Stomach smooth muscle (tissue), 2 donors: ENCODE data around the gene DOK7.

Source experiments
- H3K27ac ChIP-seq: one replicate; pipeline ENCODE4 v1.7.0; 2013; ENCODE audit warnings: mild to moderate bottlenecking, low read length, inconsistent platforms
- H3K27me3 ChIP-seq, 2 donors: one replicate each; pipeline ENCODE4 v1.7.0; 2013; ENCODE audit warnings: low read length in 2 of 2; ENCODE audit not compliant: insufficient read depth in 2 of 2, control insufficient read depth in 1 of 2
- H3K36me3 ChIP-seq, 2 donors: one replicate each; pipeline ENCODE4 v1.7.0; 2013; ENCODE audit warnings: low read length in 2 of 2; ENCODE audit not compliant: control insufficient read depth in 2 of 2, insufficient read depth in 2 of 2
- H3K4me1 ChIP-seq: one replicate; pipeline ENCODE4 v1.7.0; 2013; ENCODE audit warnings: low read length; ENCODE audit not compliant: control insufficient read depth, insufficient read depth
- H3K4me3 ChIP-seq, 2 donors: one replicate each; pipeline ENCODE4 v1.7.0; 2013; ENCODE audit warnings: low read length in 2 of 2
- H3K9ac ChIP-seq, 2 donors: one replicate each; pipeline ENCODE4 v1.7.0; 2013; ENCODE audit warnings: low read length in 2 of 2, mild to moderate bottlenecking in 1 of 2
- H3K9me3 ChIP-seq, 2 donors: one replicate each; pipeline ENCODE4 v1.7.0; 2013; ENCODE audit warnings: low read length in 2 of 2; ENCODE audit not compliant: control insufficient read depth in 2 of 2
- donor health status: healthy.
- donor health status: Pancreatic carcinoma.

DOK7 gene, protein sequence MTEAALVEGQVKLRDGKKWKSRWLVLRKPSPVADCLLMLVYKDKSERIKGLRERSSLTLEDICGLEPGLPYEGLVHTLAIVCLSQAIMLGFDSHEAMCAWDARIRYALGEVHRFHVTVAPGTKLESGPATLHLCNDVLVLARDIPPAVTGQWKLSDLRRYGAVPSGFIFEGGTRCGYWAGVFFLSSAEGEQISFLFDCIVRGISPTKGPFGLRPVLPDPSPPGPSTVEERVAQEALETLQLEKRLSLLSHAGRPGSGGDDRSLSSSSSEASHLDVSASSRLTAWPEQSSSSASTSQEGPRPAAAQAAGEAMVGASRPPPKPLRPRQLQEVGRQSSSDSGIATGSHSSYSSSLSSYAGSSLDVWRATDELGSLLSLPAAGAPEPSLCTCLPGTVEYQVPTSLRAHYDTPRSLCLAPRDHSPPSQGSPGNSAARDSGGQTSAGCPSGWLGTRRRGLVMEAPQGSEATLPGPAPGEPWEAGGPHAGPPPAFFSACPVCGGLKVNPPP

DNA sequence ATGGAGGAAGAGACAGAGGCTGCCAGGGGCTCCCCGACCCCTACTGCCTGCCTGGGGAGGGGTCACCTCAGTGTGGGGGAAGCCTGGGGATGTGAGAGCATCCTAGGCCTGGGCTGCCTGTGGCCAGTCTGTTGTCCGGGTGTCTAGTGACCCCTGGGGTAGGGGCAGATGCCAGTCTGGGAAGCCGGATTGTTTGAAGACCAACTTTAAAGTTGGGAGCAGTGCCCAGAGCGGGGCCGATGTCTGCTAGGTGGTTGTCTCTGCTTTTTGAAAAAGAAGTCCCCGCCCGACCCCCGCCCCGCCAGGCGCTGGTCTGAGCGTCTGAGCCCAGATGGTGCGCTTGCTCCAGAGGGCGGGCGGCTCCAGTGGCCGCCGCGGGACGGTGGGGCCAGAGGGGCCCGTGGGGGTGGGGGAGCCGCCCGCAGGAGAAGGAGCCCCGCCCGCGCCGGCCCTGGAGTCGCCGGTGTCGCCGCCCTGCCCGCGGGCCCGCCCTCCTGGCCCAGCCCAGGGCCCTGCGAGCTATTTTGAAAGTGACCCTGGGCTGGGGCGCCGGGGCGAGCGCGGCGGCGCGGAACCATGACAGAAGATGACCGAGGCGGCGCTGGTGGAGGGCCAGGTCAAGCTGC lies at the start of gene DOK7:
TSS of gene DOK7 (plus strand) at position 517 of the 626 bp plus-strand sequence. CDS start at position 587, 70 bp downstream.
- Histone ChIP-seq H3K9ac (no peak within 1 kb of the TSS), H3K27ac (no peak within 1 kb of the TSS), H3K27me3 (peaks cover 11 to 12% of the 10 kb centered on the region in 2 donors), H3K4me1 (peaks cover 26% of the 10 kb centered on the region), H3K36me3 (no peaks in the 10 kb centered on the region), H3K4me3 (peak within 1 kb of the TSS in 1 of 2 donors; percentile 54), H3K9me3 (no peaks in the 10 kb centered on the region)

DNA sequence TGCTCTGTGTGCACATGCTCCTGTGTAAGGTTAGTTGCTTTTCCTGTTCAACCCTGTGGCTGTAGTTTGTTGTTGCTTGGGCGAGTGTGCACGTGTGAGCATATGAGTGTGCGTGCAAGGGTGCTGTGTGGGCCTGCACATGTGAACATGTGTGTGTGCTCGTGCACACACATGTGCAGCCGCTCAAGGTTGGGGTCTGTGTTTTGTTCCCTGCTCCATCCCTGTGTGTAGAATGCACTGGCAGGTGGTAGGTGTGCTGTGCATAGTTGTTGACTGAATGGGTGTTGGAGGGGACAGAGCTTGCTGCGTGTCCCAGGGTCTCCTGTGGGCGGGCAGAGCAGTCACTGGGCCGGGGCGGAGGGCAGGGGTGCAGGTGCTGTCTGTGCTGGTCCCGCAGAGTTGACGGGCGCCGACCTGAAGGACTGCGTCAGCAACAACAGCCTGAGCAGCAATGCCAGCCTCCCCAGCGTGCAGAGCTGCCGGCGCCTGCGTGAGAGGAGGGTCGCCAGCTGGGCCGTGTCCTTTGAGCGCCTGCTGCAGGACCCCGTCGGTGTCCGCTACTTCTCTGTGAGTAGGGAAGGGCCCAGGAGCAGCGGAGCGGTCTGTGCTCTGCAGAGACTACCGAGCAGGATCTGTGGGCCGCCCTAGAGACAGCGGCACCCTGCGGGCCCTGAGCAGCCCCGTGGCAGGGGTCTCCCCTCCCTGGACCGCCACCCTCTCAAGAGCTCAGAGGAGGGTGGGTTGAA lies 49.3 kb upstream of the DOK7 start:
- Histone ChIP-seq H3K27me3 (no peaks in the 10 kb centered on the region), H3K36me3 (peaks cover 18 to 24% of the 10 kb centered on the region in 2 donors), H3K27ac (no peak overlapping the region), H3K4me3 (no peak overlapping the region), H3K9me3 (no peaks in the 10 kb centered on the region), H3K4me1 (no peaks in the 10 kb centered on the region), H3K9ac (no peak overlapping the region)

DNA sequence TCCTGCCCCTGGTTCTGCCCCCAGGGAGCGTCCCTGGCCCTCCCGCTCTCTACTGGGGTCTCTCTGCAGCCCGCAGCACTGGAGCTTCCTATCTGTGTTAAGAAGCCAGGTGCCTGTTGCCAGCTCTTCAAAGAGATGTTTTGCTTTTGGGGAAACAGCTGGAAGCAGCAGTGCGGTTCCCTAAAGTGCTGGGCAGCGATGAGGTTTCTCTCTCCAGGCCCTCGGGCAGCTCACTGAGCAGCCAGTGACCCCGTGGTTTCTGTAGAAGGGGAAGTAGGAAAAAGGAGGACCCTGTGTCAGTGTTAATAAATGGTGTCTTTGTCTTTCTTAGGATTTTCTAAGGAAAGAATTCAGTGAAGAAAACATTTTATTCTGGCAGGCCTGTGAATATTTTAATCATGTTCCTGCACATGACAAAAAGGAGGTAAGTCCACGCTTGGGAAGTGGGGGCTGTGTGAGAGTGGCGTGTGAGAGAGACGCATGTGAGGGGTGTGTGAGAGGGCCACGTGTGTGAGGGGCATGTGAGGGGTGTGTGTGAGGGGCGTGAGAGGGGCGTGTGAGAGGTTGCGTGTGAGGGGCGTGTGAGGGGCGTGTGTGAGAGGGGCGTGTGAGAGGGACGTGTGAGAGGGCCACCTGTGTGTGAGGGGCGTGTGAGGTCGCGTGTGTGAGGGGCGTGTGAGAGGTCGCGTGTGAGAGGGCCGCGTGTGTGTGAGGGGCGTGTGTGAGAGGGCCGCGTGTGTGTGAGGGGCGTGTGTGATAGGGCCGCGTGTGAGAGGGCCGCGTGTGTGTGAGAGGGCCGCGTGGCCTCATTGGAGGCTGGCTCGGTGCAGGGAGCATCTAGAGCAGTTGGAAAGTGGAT lies 48.5 kb upstream of the DOK7 start:
- no peak overlapping the region for H3K27ac ChIP-seq
- H3K9ac ChIP-seq = no peak overlapping the region
- H3K9me3 ChIP-seq = no peaks in the 10 kb centered on the region
- H3K27me3 ChIP-seq = no peaks in the 10 kb centered on the region
- H3K4me3 ChIP-seq = no peak overlapping the region
- no peaks in the 10 kb centered on the region for H3K4me1 ChIP-seq
- peaks cover 18 to 24% of the 10 kb centered on the region in 2 donors for H3K36me3 ChIP-seq

DNA sequence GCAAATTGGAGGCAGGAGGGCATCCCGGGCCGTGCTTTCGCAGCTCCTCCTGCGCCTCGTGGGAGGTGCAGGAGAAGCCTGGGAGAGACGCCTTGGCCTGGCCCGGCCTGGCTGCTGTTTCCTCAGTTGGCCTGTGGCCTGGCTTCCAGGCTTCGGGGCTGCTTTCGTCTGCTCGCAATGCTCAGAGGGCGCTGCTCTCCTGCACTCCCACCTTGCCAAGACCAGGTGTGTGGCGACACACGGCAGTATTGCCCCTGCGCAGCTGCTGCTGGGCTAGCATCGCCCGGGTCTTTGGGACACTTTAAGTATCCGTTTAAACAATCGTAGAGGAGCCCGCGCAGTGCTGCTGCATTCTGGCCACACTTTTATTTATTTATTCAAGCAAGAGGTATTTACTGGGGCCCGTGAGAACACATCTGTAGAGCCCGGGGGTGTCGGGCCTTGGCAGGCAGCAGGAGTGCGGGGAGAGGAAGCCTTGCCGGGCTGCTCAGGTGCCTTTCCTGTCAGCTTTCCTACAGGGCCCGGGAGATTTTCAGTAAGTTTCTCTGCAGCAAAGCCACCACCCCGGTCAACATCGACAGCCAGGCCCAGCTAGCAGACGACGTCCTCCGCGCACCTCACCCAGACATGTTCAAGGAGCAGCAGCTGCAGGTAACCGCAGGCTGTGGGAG lies 47.5 kb upstream of the DOK7 start:
- no peaks in the 10 kb centered on the region for H3K9me3 ChIP-seq
- peaks cover 18 to 24% of the 10 kb centered on the region in 2 donors for H3K36me3 ChIP-seq
- no peak overlapping the region for H3K9ac ChIP-seq
- no peak overlapping the region for H3K4me3 ChIP-seq
- no peak overlapping the region for H3K27ac ChIP-seq
- H3K4me1 ChIP-seq = no peaks in the 10 kb centered on the region
- no peaks in the 10 kb centered on the region for H3K27me3 ChIP-seq

DNA sequence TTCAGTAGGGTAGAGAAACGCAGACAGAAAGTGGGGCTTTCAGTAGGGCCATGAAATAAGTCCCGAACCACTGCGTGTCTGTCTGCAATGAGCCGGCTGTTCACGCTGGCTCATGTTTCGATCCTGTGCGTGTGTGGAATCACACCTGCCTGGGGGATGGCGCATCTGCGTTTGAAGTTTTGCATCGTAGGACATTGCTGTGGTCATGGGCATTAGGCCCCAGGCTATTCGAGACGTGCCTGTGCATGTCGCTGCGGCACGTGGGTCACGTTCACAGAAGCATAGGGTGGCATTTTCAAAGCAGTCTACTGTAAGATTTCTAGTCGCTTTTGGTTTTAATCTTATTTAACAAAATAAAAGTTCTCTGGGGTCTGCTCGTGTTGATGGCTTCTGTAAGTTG lies 46.8 kb upstream of the DOK7 start:
- no peaks in the 10 kb centered on the region for H3K9me3 ChIP-seq
- no peak overlapping the region for H3K27ac ChIP-seq
- no peaks in the 10 kb centered on the region for H3K27me3 ChIP-seq
- no peak overlapping the region for H3K9ac ChIP-seq
- H3K4me3 ChIP-seq = no peak overlapping the region
- no peaks in the 10 kb centered on the region for H3K4me1 ChIP-seq
- peaks cover 18 to 24% of the 10 kb centered on the region in 2 donors for H3K36me3 ChIP-seq

DNA sequence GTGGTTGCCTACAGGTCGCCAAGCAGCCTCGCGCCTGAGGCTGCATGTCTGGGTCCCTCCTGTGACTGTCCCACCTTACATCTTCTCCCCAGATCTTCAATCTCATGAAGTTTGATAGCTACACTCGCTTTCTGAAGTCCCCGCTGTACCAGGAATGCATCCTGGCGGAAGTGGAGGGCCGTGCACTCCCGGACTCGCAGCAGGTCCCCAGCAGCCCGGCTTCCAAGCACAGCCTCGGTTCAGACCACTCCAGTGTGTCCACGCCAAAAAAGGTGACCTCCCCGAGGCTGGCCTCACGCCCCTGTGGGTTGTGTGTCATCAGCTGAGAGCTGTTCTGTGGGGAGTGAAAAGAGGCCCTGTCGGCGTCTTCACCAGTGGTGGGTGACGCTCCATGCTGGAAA lies 46.3 kb upstream of the DOK7 start:
- Histone ChIP-seq H3K27me3 (no peaks in the 10 kb centered on the region), H3K36me3 (peaks cover 18 to 24% of the 10 kb centered on the region in 2 donors), H3K4me1 (no peaks in the 10 kb centered on the region), H3K4me3 (no peak overlapping the region), H3K9ac (no peak overlapping the region), H3K9me3 (no peaks in the 10 kb centered on the region), H3K27ac (no peak overlapping the region)

DNA sequence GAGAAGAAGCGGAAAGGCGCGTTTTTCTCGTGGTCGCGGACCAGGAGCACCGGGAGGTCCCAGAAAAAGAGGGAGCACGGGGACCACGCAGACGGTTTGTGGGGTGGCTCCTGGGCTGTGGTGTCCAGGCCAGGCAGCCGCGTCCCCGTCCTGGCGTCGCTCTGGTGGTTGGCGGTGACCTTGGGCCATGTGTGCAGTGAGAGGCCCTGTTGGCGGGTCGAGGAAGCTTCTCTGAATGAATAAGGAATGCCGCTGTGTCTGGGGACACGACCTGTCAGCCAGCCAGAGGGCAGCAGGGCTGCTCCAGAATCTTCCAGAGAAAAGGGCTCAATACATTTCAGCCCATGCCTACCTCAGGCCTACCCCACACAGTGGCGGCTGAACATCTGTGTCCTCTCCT lies 45.7 kb upstream of the DOK7 start:
- no peak overlapping the region for H3K4me3 ChIP-seq
- no peaks in the 10 kb centered on the region for H3K9me3 ChIP-seq
- peaks cover 18 to 24% of the 10 kb centered on the region in 2 donors for H3K36me3 ChIP-seq
- H3K27me3 ChIP-seq = no peaks in the 10 kb centered on the region
- no peak overlapping the region for H3K27ac ChIP-seq
- no peak overlapping the region for H3K9ac ChIP-seq
- no peaks in the 10 kb centered on the region for H3K4me1 ChIP-seq

DNA sequence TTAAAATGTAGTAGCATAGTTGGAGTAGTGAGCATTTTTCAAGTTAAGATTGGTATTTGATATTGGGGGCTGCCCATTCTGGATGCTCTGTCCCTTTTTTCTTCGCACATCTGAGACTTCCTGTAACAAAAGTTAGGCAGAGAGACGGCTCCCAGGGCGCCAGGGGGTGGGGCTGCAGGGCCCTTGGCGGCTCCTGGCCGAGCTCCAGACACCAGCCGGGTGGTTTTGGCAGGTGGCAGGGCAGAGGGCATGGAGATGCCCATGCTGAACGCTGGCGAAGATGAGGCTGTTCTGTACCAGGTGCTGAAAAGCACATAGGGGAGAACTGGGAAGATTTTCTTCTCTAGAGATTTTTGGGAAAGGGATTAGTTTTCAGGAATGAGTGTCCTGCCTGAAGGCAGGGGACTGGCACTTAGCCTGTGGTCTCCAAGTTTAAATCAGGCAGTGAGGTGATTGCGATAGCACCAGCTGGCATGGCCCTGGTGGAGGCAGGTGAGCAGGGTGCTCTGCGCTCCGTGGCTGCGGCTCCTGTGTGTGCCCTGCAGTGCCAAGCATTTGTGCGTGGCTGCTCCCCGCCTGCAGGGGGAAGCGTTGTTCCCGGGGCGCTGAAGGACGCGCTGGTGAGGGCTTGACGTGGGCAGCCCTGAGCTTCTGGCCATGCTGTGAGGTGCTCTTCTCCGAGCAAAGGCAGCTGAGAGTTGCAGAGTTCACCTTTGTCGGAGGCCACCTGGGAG lies 44.9 kb upstream of the DOK7 start:
- Histone ChIP-seq H3K27me3 (no peaks in the 10 kb centered on the region), H3K9me3 (no peaks in the 10 kb centered on the region), H3K36me3 (peaks cover 18 to 24% of the 10 kb centered on the region in 2 donors)

DNA sequence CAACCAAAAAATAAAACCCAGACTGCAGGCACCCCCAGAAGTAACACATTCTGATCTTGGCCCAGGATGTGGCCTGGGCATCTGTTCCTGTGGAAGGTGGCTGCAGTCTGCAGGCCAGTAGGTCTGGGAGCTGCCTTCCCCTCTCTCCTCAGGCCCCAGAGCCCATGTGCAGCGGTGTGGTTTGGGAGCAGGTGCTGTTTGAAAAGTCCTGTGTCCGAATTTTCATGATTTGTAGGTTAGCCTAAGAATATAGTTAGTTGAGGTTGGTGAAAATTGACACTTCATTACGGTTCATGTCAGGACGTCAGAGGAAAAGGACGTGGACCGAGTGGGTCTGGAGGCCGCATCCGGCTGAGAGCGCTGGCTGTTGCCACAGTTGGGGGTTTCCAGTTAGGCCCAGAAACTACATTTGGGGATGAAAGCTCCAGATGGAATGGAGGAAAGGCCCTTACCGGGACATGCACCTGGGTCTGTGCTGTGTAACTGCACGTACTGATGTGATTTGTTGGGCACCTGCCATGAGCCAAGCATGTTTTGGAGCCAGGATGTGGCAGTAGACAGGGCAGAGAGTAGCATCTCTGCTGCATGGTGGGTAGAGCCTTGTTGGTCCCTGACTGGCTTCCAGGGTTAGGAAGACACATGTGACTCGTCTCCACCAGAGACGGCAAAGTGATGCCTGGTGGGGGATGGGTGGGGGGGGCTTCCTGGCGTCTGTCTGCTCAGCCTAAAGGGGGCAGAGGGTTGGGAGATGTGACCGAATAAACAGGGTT lies 43.1 kb upstream of the DOK7 start:
- Histone ChIP-seq H3K27me3 (no peaks in the 10 kb centered on the region), H3K27ac (no peak overlapping the region), H3K36me3 (peaks cover 25 to 28% of the 10 kb centered on the region in 2 donors)

More for the DNA sequence above, 44.9 kb upstream of the DOK7 start:
- Histone ChIP-seq H3K4me1 (no peaks in the 10 kb centered on the region), H3K9ac (no peak overlapping the region), H3K4me3 (no peak overlapping the region), H3K27ac (no peak overlapping the region)

More for the DNA sequence above, 43.1 kb upstream of the DOK7 start:
- Histone ChIP-seq H3K9ac (no peak overlapping the region), H3K9me3 (no peaks in the 10 kb centered on the region), H3K4me3 (no peak overlapping the region), H3K4me1 (no peaks in the 10 kb centered on the region)
